Astrocyte (in vitro differentiated cells and primary cell): ENCODE data around the gene PODN. TPM values are rescaled to one million over a fixed set of nuclear protein-coding genes. Genes with fewer than 3 reads are reported as not detected.

Experiments
- DNase-seq: peaks from one replicate; pipeline ENCODE4 v3.0.0-alpha.2; 2010; ENCODE audit warnings: low read depth
- FAIRE-seq: peaks from 2 replicates; lab custom pipeline; 2011; peaks lifted over from hg19 to GRCh38; lab: Jason Lieb, UNC
- H2AFZ ChIP-seq: 2 replicates; pipeline ENCODE4 v1.6.0; 2012; ENCODE audit warnings: low read depth, low read length, inconsistent platforms
- H3K27ac ChIP-seq: 2 replicates; pipeline ENCODE4 v1.5.1; 2011; ENCODE audit warnings: low read depth, low read length, inconsistent platforms
- H3K27me3 ChIP-seq: 2 replicates; pipeline ENCODE4 v1.6.0; 2011; ENCODE audit warnings: low read length, inconsistent platforms; ENCODE audit not compliant: insufficient read depth
- H3K36me3 ChIP-seq: 2 replicates; pipeline ENCODE4 v1.5.1; 2011; ENCODE audit warnings: low read length, inconsistent platforms; ENCODE audit not compliant: insufficient read depth
- H3K4me1 ChIP-seq: 2 replicates; pipeline ENCODE4 v1.5.1; 2011; ENCODE audit warnings: low read length, inconsistent platforms; ENCODE audit not compliant: insufficient read depth
- H3K4me2 ChIP-seq: 2 replicates; pipeline ENCODE4 v1.6.0; 2012; ENCODE audit warnings: low read length, inconsistent platforms
- H3K4me3 ChIP-seq: 2 replicates; pipeline ENCODE4 v1.5.1; 2011; ENCODE audit warnings: low read depth, mild to moderate bottlenecking, low read length, inconsistent platforms; ENCODE audit not compliant: insufficient read depth
- H3K79me2 ChIP-seq: 2 replicates; pipeline ENCODE4 v1.6.0; 2012; ENCODE audit warnings: mild to moderate bottlenecking, low read length, inconsistent platforms; ENCODE audit not compliant: insufficient read depth
- H3K9ac ChIP-seq: 2 replicates; pipeline ENCODE4 v1.6.0; 2012; ENCODE audit warnings: mild to moderate bottlenecking, low read length, inconsistent platforms
- H3K9me3 ChIP-seq: 2 replicates; pipeline ENCODE4 v1.5.1; 2012; ENCODE audit warnings: low read depth, mild to moderate bottlenecking, low read length, inconsistent platforms; ENCODE audit not compliant: insufficient read depth
- H4K20me1 ChIP-seq: 2 replicates; pipeline ENCODE4 v1.6.0; 2012; ENCODE audit warnings: low read length, inconsistent platforms; ENCODE audit not compliant: insufficient read depth
- H3K27ac Mint-ChIP-seq: one replicate; pipeline ENCODE4 v1.8.0; 2021; ENCODE audit warnings: mild to moderate bottlenecking, mixed read lengths; ENCODE audit not compliant: unreplicated experiment
- H3K27me3 Mint-ChIP-seq: one replicate; pipeline ENCODE4 v1.8.0; 2021; ENCODE audit warnings: low read depth, mixed read lengths; ENCODE audit not compliant: unreplicated experiment
- H3K36me3 Mint-ChIP-seq: one replicate; pipeline ENCODE4 v1.8.0; 2021; ENCODE audit warnings: low read depth, mixed read lengths; ENCODE audit not compliant: unreplicated experiment
- H3K4me1 Mint-ChIP-seq: one replicate; pipeline ENCODE4 v1.8.0; 2021; ENCODE audit warnings: low read depth, mixed read lengths; ENCODE audit not compliant: unreplicated experiment
- H3K4me3 Mint-ChIP-seq: one replicate; pipeline ENCODE4 v1.8.0; 2021; ENCODE audit warnings: mild to moderate bottlenecking, moderate library complexity, mixed read lengths; ENCODE audit not compliant: unreplicated experiment
- H3K9me3 Mint-ChIP-seq: one replicate; pipeline ENCODE4 v1.8.0; 2021; ENCODE audit warnings: mild to moderate bottlenecking, mixed read lengths; ENCODE audit not compliant: unreplicated experiment
- EZH2 ChIP-seq: IDR thresholded peaks from 2 replicates; pipeline ENCODE4 v1.6.1; 2012; ENCODE audit warnings: mild to moderate bottlenecking, low read length, inconsistent platforms; ENCODE audit not compliant: insufficient read depth
- total RNA-seq: library from RNA; stranded (reverse); gene quantifications from 2 replicates; pipeline ENCODE4 v1.2.1, GENCODE V29; 2021
- TF ChIP-seq, protein P1 (sequence below): IDR thresholded peaks from 2 replicates; pipeline ENCODE4 v1.5.1; 2011; ENCODE audit warnings: low read depth, mild to moderate bottlenecking, inconsistent platforms, low read length, moderate library complexity; ENCODE audit not compliant: insufficient read depth

Gene PODN
- total RNA-seq, 1 donor from 2014 or later, result 2.6 TPM

DNA sequence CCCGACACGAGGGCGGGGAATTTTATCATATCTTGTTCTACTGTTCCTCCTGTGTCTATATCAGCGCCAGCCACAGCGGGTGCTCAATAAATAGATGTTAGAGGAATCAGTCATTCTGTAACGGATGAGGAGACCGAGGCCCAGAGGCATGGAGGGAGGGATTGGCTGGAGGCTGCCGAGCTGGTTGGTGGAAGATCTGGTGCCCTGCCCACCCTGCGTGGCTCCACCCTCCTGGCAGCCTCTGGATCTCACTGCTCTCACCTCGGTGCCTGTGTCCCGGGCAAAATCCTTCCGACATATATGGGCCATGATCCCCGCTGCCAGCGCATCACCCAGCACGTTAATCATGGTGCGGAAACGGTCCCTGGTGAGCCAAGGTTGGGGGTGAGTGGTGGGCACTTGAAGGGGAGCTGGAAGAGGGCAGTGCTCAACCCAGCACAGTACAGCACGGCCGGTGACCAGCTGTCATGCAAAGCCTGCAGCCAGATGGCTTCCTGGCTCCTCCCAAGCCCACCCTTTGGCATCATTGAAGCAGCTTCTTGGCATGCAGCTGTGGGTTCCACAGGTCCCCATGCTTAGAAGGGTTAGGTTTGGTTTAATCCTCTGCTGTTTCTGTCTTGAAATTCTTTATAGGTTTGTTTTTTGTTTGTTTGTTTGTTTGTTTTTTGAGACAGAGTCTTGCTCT, 26.7 kb downstream of the PODN start:
- H3K27me3 ChIP-seq, result no peaks in the 10 kb centered on the region
- H3K4me3 ChIP-seq, result no peak overlapping the region
- H3K9me3 ChIP-seq, result no peaks in the 10 kb centered on the region
- H3K27ac Mint-ChIP-seq, result no peak overlapping the region
- H3K9ac ChIP-seq, result no peak overlapping the region
- peaks cover 16% of the 10 kb centered on the region for H3K27me3 Mint-ChIP-seq
- DNase-seq (no peak), FAIRE-seq (no peak)
- peaks cover 8% of the 10 kb centered on the region for H3K4me1 Mint-ChIP-seq
- no peak overlapping the region for H2AFZ ChIP-seq
- H3K4me2 ChIP-seq, result no peak overlapping the region
- H3K27ac ChIP-seq, result no peak overlapping the region
- H3K36me3 ChIP-seq, result no peaks in the 10 kb centered on the region
- TF ChIP-seq, protein P1, sequence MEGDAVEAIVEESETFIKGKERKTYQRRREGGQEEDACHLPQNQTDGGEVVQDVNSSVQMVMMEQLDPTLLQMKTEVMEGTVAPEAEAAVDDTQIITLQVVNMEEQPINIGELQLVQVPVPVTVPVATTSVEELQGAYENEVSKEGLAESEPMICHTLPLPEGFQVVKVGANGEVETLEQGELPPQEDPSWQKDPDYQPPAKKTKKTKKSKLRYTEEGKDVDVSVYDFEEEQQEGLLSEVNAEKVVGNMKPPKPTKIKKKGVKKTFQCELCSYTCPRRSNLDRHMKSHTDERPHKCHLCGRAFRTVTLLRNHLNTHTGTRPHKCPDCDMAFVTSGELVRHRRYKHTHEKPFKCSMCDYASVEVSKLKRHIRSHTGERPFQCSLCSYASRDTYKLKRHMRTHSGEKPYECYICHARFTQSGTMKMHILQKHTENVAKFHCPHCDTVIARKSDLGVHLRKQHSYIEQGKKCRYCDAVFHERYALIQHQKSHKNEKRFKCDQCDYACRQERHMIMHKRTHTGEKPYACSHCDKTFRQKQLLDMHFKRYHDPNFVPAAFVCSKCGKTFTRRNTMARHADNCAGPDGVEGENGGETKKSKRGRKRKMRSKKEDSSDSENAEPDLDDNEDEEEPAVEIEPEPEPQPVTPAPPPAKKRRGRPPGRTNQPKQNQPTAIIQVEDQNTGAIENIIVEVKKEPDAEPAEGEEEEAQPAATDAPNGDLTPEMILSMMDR, result no peak
- TF ChIP-seq EZH2, result no peak
- no peak overlapping the region for H3K4me3 Mint-ChIP-seq
- no peaks in the 10 kb centered on the region for H3K9me3 Mint-ChIP-seq
- H3K36me3 Mint-ChIP-seq, result no peaks in the 10 kb centered on the region
- no peaks in the 10 kb centered on the region for H3K79me2 ChIP-seq
- no peaks in the 10 kb centered on the region for H4K20me1 ChIP-seq
- H3K4me1 ChIP-seq, result no peaks in the 10 kb centered on the region

DNA sequence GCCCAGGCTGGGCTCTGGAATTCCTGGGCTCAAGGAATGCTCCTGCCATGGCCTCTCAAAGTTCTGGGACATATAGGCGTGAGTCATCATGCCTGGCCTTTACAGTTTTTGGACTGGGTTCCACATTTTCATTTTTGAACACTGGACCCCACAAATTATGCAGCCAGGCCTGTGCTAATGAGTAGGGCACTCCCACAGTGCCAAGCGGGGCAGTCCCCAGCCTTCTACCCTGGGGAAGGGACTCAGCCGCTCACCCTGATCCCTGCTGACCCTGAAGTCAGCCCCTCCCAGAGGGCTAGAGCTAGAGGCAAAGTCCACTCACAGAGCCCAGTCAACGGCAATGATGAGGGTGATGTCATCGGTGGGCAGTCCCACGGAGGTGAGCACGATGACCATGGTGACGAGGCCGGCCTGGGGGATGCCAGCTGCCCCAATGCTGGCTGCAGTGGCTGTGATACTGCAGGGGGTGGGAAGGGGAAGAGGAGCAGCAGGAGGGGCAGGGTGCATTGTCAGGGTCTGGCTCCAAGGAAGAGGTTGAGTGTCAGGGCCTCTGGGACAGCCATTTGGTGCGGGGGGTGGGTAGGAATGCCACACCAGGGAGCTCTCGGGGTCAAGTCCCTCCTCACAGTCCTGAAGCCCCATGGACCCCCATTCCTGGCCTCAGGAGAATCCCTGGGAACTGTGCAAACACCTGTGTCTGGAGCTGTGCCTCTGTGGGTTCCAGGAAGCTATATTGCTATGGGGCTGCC, 27.6 kb downstream of the PODN start:
- Histone ChIP-seq H3K27me3 (no peaks in the 10 kb centered on the region), H2AFZ (no peak overlapping the region), H3K27ac (no peak overlapping the region), H3K4me1 (no peaks in the 10 kb centered on the region), H3K9me3 (no peaks in the 10 kb centered on the region), H3K9ac (no peak overlapping the region), H3K4me3 (no peak overlapping the region), H3K4me2 (no peak overlapping the region), H4K20me1 (no peaks in the 10 kb centered on the region), H3K79me2 (no peaks in the 10 kb centered on the region), H3K36me3 (no peaks in the 10 kb centered on the region)
- no peaks in the 10 kb centered on the region for H3K36me3 Mint-ChIP-seq
- no peak for DNase-seq
- no peak for FAIRE-seq
- H3K27me3 Mint-ChIP-seq, result peaks cover 16% of the 10 kb centered on the region
- H3K9me3 Mint-ChIP-seq, result no peaks in the 10 kb centered on the region
- peaks cover 6% of the 10 kb centered on the region for H3K4me1 Mint-ChIP-seq
- H3K4me3 Mint-ChIP-seq, result no peak overlapping the region
- no peak for TF ChIP-seq EZH2
- TF ChIP-seq, protein P1, result no peak
- H3K27ac Mint-ChIP-seq, result no peak overlapping the region
